SK-N-SH (cell line): ENCODE data around the gene GPC4.

ENCODE experiments used
- EP300 ChIP-seq, 2 experiments: IDR thresholded peaks; 2 replicates each; pipeline versions ENCODE4 v1.4.0 to v1.6.1; 2012; ENCODE audit warnings: borderline replicate concordance in 1 of 2, low read depth in 1 of 2, low read length in 1 of 2
- FOXM1 ChIP-seq: IDR thresholded peaks from 2 replicates; pipeline ENCODE4 v1.4.0; 2012; ENCODE audit warnings: low read depth, mild to moderate bottlenecking
- MAX ChIP-seq: IDR thresholded peaks from 2 replicates; pipeline ENCODE4 v1.4.0; 2012; ENCODE audit warnings: low read depth
- NRF1 ChIP-seq: IDR thresholded peaks from 2 replicates; pipeline ENCODE4 v1.6.1; 2012; ENCODE audit warnings: low read depth, mild to moderate bottlenecking, low read length
- POLR2AphosphoS5 ChIP-seq: IDR thresholded peaks from 2 replicates; pipeline ENCODE4 v1.6.1; 2012; ENCODE audit warnings: low read depth, low read length
- REST ChIP-seq: IDR thresholded peaks from 2 replicates; pipeline ENCODE4 v1.6.1; 2012; ENCODE audit warnings: mild to moderate bottlenecking, low read depth, low read length, moderate library complexity
- RFX5 ChIP-seq: IDR thresholded peaks from 2 replicates; pipeline ENCODE4 v1.6.1; 2012; ENCODE audit warnings: mild to moderate bottlenecking, improper control_type of control experiment, low read length
- TAF1 ChIP-seq: IDR thresholded peaks from 2 replicates; pipeline ENCODE4 v1.6.1; 2012; ENCODE audit warnings: low read depth, mild to moderate bottlenecking, low read length, moderate library complexity, borderline replicate concordance
- USF2 ChIP-seq: fragments of 150-350 bp; IDR thresholded peaks from 2 replicates; pipeline ENCODE4 v1.6.1; 2017; ENCODE audit warnings: antibody characterized with exemption, low read length, low read depth, borderline replicate concordance
- TF ChIP-seq, protein P1 (sequence below): fragments of 200-600 bp; sonication (generic); IDR thresholded peaks from 2 replicates; pipeline ENCODE4 v1.6.1; 2017; ENCODE audit warnings: antibody characterized with exemption, mild to moderate bottlenecking, moderate library complexity
- TF ChIP-seq, protein P2 (sequence below): IDR thresholded peaks from 2 replicates; pipeline ENCODE4 v1.4.0; 2012; ENCODE audit warnings: low read depth, borderline replicate concordance
- TF ChIP-seq, protein P3 (sequence below): IDR thresholded peaks from 2 replicates; pipeline ENCODE4; 2012

DNA sequence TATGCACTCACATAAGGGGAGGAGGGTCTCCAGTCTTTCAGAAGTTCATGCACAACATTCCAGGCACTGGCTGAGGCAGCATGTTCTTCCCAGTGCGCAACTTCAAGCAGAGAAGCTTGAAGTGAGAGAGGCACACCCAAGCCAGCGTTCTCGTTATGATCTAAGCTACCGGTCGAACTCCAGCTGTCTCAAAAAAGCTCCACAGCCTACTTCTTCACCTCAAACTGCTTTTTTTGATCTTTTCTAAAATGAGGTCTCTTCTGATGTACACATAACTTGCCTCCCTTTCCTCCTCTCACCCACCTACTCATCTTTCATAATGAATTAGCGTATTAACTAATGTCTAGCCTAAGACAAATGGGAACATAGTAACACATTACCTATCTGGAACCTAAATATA, 25.3 kb downstream of the GPC4 start:
- TF ChIP-seq, protein P1, sequence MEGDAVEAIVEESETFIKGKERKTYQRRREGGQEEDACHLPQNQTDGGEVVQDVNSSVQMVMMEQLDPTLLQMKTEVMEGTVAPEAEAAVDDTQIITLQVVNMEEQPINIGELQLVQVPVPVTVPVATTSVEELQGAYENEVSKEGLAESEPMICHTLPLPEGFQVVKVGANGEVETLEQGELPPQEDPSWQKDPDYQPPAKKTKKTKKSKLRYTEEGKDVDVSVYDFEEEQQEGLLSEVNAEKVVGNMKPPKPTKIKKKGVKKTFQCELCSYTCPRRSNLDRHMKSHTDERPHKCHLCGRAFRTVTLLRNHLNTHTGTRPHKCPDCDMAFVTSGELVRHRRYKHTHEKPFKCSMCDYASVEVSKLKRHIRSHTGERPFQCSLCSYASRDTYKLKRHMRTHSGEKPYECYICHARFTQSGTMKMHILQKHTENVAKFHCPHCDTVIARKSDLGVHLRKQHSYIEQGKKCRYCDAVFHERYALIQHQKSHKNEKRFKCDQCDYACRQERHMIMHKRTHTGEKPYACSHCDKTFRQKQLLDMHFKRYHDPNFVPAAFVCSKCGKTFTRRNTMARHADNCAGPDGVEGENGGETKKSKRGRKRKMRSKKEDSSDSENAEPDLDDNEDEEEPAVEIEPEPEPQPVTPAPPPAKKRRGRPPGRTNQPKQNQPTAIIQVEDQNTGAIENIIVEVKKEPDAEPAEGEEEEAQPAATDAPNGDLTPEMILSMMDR = no peak
- no peak for TF ChIP-seq POLR2AphosphoS5
- TF ChIP-seq USF2 = no peak
- TF ChIP-seq, protein P2, sequence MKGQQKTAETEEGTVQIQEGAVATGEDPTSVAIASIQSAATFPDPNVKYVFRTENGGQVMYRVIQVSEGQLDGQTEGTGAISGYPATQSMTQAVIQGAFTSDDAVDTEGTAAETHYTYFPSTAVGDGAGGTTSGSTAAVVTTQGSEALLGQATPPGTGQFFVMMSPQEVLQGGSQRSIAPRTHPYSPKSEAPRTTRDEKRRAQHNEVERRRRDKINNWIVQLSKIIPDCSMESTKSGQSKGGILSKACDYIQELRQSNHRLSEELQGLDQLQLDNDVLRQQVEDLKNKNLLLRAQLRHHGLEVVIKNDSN = no peak
- TF ChIP-seq EP300 (IDR thresholded peaks at IDR 0.05; ENCODE audit: borderline replicate concordance in 1 of 2, low read depth in 1 of 2, low read length in 1 of 2) = no peak
- no peak for TF ChIP-seq FOXM1
- TF ChIP-seq REST = no peak
- no peak for TF ChIP-seq TAF1
- TF ChIP-seq RFX5 = no peak
- TF ChIP-seq, protein P3, sequence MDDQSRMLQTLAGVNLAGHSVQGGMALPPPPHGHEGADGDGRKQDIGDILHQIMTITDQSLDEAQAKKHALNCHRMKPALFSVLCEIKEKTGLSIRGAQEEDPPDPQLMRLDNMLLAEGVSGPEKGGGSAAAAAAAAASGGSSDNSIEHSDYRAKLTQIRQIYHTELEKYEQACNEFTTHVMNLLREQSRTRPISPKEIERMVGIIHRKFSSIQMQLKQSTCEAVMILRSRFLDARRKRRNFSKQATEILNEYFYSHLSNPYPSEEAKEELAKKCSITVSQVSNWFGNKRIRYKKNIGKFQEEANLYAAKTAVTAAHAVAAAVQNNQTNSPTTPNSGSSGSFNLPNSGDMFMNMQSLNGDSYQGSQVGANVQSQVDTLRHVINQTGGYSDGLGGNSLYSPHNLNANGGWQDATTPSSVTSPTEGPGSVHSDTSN = no peak
- TF ChIP-seq NRF1 = no peak
- no peak for TF ChIP-seq MAX
